GM23248 (cell line): ENCODE measurements around the gene DOC2A. TPM values are rescaled to one million over a fixed set of nuclear protein-coding genes. Genes with fewer than 3 reads are reported as not detected.
A peak's percentile ranks its signal among the peaks of the same experiment; 100 is the strongest.

Experiments
- DNase-seq: peaks from one replicate; pipeline ENCODE4 v3.0.0-alpha.2; 2015
- H2AFZ ChIP-seq: fragments of 200-600 bp; sonication (generic); 2 replicates; pipeline ENCODE4 v1.6.1; 2016; ENCODE audit warnings: antibody characterized with exemption
- H3F3A ChIP-seq: fragments of 200-600 bp; sonication (generic); 2 replicates; pipeline ENCODE4 v1.6.1; 2016; ENCODE audit warnings: mild to moderate bottlenecking, antibody characterized with exemption, mixed run types; ENCODE audit not compliant: insufficient read depth
- H3K27ac ChIP-seq: fragments of 200-600 bp; sonication (generic); 2 replicates; pipeline ENCODE4 v1.5.1; 2016; ENCODE audit warnings: mild to moderate bottlenecking
- H3K27me3 ChIP-seq: fragments of 200-600 bp; sonication (generic); replicated peaks from 2 replicates; pipeline ENCODE4 v1.6.1; 2016; ENCODE audit warnings: mild to moderate bottlenecking; ENCODE audit not compliant: insufficient read depth
- H3K36me3 ChIP-seq: fragments of 200-600 bp; sonication (generic); 2 replicates; pipeline ENCODE4 v1.6.1; 2016; ENCODE audit warnings: low read depth, mild to moderate bottlenecking
- H3K4me1 ChIP-seq: fragments of 200-600 bp; sonication (generic); 2 replicates; pipeline ENCODE4 v1.6.1; 2016; ENCODE audit warnings: mild to moderate bottlenecking; ENCODE audit not compliant: insufficient read depth
- H3K4me2 ChIP-seq: fragments of 200-600 bp; sonication (generic); one replicate; pipeline ENCODE4 v1.6.1; 2016; ENCODE audit warnings: mild to moderate bottlenecking; ENCODE audit not compliant: unreplicated experiment
- H3K4me3 ChIP-seq: fragments of 200-600 bp; sonication (generic); 2 replicates; pipeline ENCODE4 v1.5.1; 2016; ENCODE audit warnings: mild to moderate bottlenecking
- H3K79me2 ChIP-seq: fragments of 200-600 bp; sonication (generic); 2 replicates; pipeline ENCODE4 v1.6.1; 2016; ENCODE audit warnings: mild to moderate bottlenecking; ENCODE audit not compliant: insufficient read depth
- H3K9ac ChIP-seq: fragments of 200-600 bp; sonication (generic); 2 replicates; pipeline ENCODE4 v1.6.1; 2016; ENCODE audit warnings: mild to moderate bottlenecking
- H3K9me2 ChIP-seq: fragments of 200-600 bp; sonication (generic); 2 replicates; pipeline ENCODE4 v1.6.1; 2016; ENCODE audit warnings: mixed run types, mild to moderate bottlenecking, moderate library complexity; ENCODE audit not compliant: insufficient read depth
- H3K9me3 ChIP-seq: fragments of 200-600 bp; sonication (generic); one replicate; pipeline ENCODE4 v1.6.1; 2017; ENCODE audit warnings: low read depth
- H4K20me1 ChIP-seq: fragments of 200-600 bp; sonication (generic); 2 replicates; pipeline ENCODE4 v1.6.0; 2016; ENCODE audit not compliant: insufficient read depth
- EZH2 ChIP-seq: fragments of 200-600 bp; sonication (generic); IDR thresholded peaks from 2 replicates; pipeline ENCODE4 v1.6.1; 2018; ENCODE audit warnings: antibody characterized with exemption, mild to moderate bottlenecking; ENCODE audit not compliant: insufficient read depth, poor library complexity, severe bottlenecking
- EZH2phosphoT487 ChIP-seq: fragments of 200-600 bp; sonication (generic); IDR thresholded peaks from 2 replicates; pipeline ENCODE4 v1.6.1; 2018; ENCODE audit warnings: antibody characterized with exemption, moderate library complexity, mild to moderate bottlenecking, low read depth; ENCODE audit not compliant: insufficient read depth
- WGBS, 2 experiments: methylation state at CpG; one replicate each; pipeline ENCODE4 v1.1.6; 2015 to 2017; ENCODE audit warnings: low lambda C conversion rate in 2 of 2, low coverage in 1 of 2; ENCODE audit errors: missing lambda C conversion rate in 2 of 2; 5-methylcytosine and 5-hydroxymethylcytosine counted together
- in situ Hi-C: fragments of 300-500 bp; cut with MboI; formaldehyde crosslinking; loops from 2 replicates; pipeline ENCODE4 v1.15.0; 2020
- polyA plus RNA-seq: library from polyadenylated mRNA; unstranded; fragments of >200 nt; fragmentation: Nextera tagmentation; extraction: Ambion mirVana; gene quantifications from 2 replicates; pipeline ENCODE4 v1.2.1, GENCODE V29; 2016
- total RNA-seq: library from RNA; depleted of rRNA; stranded (reverse); fragments of >200 nt; shearing (Covaris generic); gene quantifications from 2 replicates; pipeline ENCODE4 v1.2.3, GENCODE V29; 2014

DOC2A gene
- total and polyA plus RNA-seq, 2 experiments from 2014 or later = not detected

- no peaks in the 10 kb centered on the region for H3K27me3 ChIP-seq
- H3F3A ChIP-seq = peaks cover 13% of the 10 kb centered on the region; the same call in 1 of the 2 replicates
- WGBS, 2 experiments = 0 to 2% methylated on average over 18 to 19 of the region's 19 CpGs
- in situ Hi-C loops = no loop called here
- peak overlapping the region; percentile 51 for H3K27ac ChIP-seq
- no peaks in the 10 kb centered on the region for H3K36me3 ChIP-seq
- DNase-seq = peak; percentile 77
- no peaks in the 10 kb centered on the region for H4K20me1 ChIP-seq
- H3K4me2 ChIP-seq = peak overlapping the region; percentile 96
- peaks cover 15% of the 10 kb centered on the region for H3K4me1 ChIP-seq
- H3K4me3 ChIP-seq = peak overlapping the region; percentile 85
- no peaks in the 10 kb centered on the region for H3K9me2 ChIP-seq
- H3K79me2 ChIP-seq = peaks cover 9% of the 10 kb centered on the region; the same call in 1 of the 2 replicates
- peak overlapping the region; percentile 76 for H3K9ac ChIP-seq
- TF ChIP-seq EZH2 (no peak), EZH2phosphoT487 (no peak)
- H2AFZ ChIP-seq = peak overlapping the region; percentile 85
- H3K9me3 ChIP-seq = no peaks in the 10 kb centered on the region
Observed at GRCh38 chr16:30053376-30054015, 42.7 kb upstream of the DOC2A start.

DNA sequence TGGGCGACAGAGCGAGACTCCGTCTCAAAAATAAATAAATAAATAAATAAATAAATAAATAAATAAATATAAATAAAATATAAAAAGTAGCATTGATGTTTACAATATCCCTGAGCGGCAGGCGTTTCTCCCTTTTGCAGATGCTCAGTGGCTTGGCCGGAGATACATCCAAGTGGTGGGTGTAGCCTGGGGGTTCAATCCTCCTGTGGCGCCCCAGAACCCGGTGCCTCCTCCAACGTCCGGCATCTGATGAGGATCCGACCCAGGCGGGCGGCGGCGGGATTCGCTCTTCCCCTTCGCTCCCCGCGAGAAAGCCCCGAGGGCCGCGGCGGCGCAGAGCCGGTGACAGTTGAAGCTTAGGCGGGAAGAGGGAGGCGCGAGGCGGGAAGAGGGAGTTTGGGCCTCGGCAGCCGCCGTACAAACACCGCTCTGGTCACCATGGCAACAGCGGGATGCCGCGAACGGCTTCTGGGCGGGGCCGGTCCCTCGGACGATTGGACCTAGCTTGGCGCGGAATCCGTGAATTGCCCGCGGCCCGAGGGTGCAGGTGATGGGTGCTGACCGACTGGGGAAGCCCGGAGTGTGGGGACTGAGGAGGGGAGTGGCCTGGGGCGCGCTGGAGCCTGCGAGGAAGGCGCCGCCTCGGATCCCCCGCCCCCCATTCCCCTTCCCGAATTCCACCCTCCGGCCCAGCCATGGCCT is 42.0 kb upstream of the DOC2A start:
- 2 to 3% methylated on average over 47 to 52 of the region's 58 CpGs for WGBS, 2 experiments

GRCh38 chr16:30051518-30051917 is 40.7 kb upstream of the DOC2A start:
- H3K27ac ChIP-seq = peak overlapping the region; percentile 80
- DNase-seq = peak; percentile 92

More for the DNA sequence above, 42.0 kb upstream of the DOC2A start:
- Histone ChIP-seq H3K9ac (peak overlapping the region; percentile 76), H3K4me3 (peak overlapping the region; percentile 85), H3F3A (peaks cover 13% of the 10 kb centered on the region; the same call in 1 of the 2 replicates), H3K27me3 (no peaks in the 10 kb centered on the region), H3K79me2 (peaks cover 9% of the 10 kb centered on the region; the same call in 1 of the 2 replicates), H4K20me1 (no peaks in the 10 kb centered on the region), H3K4me2 (peak overlapping the region; percentile 96), H3K27ac (peak overlapping the region; percentile 80), H2AFZ (peak overlapping the region; percentile 85), H3K9me2 (no peaks in the 10 kb centered on the region), H3K9me3 (no peaks in the 10 kb centered on the region), H3K4me1 (peaks cover 15% of the 10 kb centered on the region), H3K36me3 (no peaks in the 10 kb centered on the region)
- in situ Hi-C loops = no loop called here
- TF ChIP-seq EZH2phosphoT487 = no peak
- DNase-seq = peak; percentile 98

DNA sequence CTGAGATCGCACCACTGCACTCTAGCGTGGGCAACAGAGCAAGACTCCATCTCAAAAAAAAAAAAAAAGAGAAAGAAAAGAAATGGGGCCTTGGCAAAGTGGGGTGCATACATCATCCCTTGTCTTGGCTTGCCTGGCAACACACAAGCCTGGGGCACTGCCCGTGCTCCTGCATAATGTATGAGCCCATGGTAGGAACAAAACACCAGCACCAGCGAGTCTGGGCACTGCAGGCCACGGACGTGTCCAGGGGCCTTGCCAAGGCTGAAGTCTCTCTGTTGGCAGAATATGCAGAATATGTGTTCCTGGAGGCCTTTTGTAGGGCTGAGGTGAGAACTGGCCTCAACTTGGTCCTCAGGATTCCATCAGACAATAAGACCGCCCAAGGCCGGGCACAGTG is 39.0 kb upstream of the DOC2A start:
- peaks cover 13% of the 10 kb centered on the region; the same call in 1 of the 2 replicates for H3F3A ChIP-seq

More at GRCh38 chr16:30051518-30051917, 40.7 kb upstream of the DOC2A start:
- Histone ChIP-seq H3F3A (peaks cover 13% of the 10 kb centered on the region; the same call in 1 of the 2 replicates), H2AFZ (peak overlapping the region; percentile 56), H3K4me2 (peak overlapping the region; percentile 16), H3K9ac (peak overlapping the region; percentile 52), H3K27me3 (no peaks in the 10 kb centered on the region), H3K79me2 (peaks cover 9% of the 10 kb centered on the region; the same call in 1 of the 2 replicates), H3K4me1 (peaks cover 15% of the 10 kb centered on the region), H3K9me2 (no peaks in the 10 kb centered on the region), H3K36me3 (no peaks in the 10 kb centered on the region), H3K4me3 (no peak overlapping the region), H3K9me3 (no peaks in the 10 kb centered on the region), H4K20me1 (no peaks in the 10 kb centered on the region)
- WGBS, 2 experiments = 16 to 18% methylated on average over 3 of the region's 3 CpGs
- in situ Hi-C loops = no loop called here
- TF ChIP-seq EZH2 (no peak), EZH2phosphoT487 (no peak)

More for the DNA sequence above, 39.0 kb upstream of the DOC2A start:
- H3K4me3 ChIP-seq = no peak overlapping the region
- H3K9ac ChIP-seq = no peak overlapping the region
- no peak for DNase-seq
- H3K4me2 ChIP-seq = no peak overlapping the region
- H3K27me3 ChIP-seq = no peaks in the 10 kb centered on the region
- H3K4me1 ChIP-seq = peaks cover 15% of the 10 kb centered on the region
- H3K9me3 ChIP-seq = no peaks in the 10 kb centered on the region
- 89 to 95% methylated on average over 8 of the region's 8 CpGs for WGBS, 2 experiments
- peaks cover 9% of the 10 kb centered on the region; the same call in 1 of the 2 replicates for H3K79me2 ChIP-seq
- H3K9me2 ChIP-seq = no peaks in the 10 kb centered on the region
- no peaks in the 10 kb centered on the region for H4K20me1 ChIP-seq
- TF ChIP-seq EZH2 (no peak), EZH2phosphoT487 (no peak)
- in situ Hi-C loops = no loop called here
- H2AFZ ChIP-seq = no peak overlapping the region
- H3K27ac ChIP-seq = no peak overlapping the region
- H3K36me3 ChIP-seq = no peaks in the 10 kb centered on the region
